C4-2B (cell line): ENCODE measurements around the gene SERPINB1.

Source experiments
- H3K27ac ChIP-seq: fragments of 450-650 bp; 2 replicates; pipeline ENCODE4 v1.5.1; 2017
- ZFX ChIP-seq: fragments of 450-650 bp; IDR thresholded peaks from 2 replicates; pipeline ENCODE4 v1.6.1; 2017
- TF ChIP-seq, protein P1 (sequence below): fragments of 450-650 bp; conservative IDR thresholded peaks from 2 replicates; pipeline ENCODE4 v1.5.1; 2017; ENCODE audit warnings: mild to moderate bottlenecking

Gene SERPINB1

DNA sequence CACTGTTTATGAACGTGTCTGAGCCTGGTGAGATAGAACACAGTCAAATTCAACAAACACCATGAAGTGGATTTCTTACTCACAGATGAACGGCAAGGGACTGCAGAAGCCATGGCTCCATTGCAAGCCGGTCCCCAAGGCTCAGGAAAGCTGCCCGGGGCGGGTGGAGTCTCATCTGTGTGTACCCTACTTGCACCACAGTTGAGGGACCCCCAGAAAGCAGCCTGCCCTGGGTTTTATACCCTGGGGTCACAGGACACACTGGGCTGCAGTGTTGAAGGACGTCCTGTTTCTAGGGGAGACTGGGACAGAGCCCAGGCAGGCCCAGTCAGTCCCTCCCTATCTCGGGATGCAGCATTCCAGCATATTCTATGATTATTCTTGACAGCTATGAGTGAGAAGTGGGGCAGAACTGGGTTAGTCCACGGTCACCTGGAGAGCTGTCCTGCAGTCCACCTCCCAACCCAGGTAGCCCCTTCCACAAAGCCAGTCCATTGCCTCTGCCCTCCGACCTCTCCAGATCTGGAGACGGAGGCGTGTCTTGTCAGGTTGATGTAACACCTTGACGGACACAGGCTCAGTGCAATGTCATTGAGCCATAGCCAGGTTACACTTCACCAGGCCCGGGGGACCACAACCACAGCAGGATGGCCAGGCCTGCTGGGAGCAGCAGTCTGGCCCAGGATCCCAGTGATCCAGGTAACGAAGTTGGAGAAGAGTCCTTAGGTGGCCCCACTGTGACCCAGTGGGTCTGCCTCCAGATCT lies 40.9 kb downstream of the SERPINB1 start:
- TF ChIP-seq ZFX, result no peak
- TF ChIP-seq, protein P1, sequence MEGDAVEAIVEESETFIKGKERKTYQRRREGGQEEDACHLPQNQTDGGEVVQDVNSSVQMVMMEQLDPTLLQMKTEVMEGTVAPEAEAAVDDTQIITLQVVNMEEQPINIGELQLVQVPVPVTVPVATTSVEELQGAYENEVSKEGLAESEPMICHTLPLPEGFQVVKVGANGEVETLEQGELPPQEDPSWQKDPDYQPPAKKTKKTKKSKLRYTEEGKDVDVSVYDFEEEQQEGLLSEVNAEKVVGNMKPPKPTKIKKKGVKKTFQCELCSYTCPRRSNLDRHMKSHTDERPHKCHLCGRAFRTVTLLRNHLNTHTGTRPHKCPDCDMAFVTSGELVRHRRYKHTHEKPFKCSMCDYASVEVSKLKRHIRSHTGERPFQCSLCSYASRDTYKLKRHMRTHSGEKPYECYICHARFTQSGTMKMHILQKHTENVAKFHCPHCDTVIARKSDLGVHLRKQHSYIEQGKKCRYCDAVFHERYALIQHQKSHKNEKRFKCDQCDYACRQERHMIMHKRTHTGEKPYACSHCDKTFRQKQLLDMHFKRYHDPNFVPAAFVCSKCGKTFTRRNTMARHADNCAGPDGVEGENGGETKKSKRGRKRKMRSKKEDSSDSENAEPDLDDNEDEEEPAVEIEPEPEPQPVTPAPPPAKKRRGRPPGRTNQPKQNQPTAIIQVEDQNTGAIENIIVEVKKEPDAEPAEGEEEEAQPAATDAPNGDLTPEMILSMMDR, result no peak
- H3K27ac ChIP-seq, result no peak overlapping the region

DNA sequence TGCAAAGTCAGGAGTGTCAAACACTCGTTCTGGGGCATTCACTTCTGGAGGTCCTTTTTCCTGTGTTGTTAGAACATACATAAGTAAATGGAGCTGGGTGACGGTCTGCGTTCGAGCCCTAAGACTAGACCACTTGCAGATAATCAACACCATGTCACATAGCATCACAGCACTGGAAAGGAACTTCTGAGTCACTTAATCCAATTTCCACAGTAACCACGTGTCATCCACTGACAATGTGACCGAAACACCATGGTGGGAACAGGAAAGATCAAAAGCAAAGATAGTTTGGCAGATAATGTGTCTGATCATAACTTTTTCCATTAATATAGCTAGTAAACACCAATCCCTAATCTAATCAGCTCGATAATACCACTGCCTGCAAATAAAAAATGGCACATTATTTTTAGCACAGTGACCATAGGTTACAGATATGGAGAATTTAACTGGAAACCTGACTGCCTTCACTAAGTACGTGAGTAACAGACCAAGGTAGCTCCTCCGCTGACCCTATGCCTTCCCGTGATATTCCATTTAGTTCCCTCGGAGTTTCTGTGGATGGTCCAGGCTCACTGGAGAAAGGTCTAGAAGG lies 41.6 kb downstream of the SERPINB1 start:
- H3K27ac ChIP-seq, result no peak overlapping the region

DNA sequence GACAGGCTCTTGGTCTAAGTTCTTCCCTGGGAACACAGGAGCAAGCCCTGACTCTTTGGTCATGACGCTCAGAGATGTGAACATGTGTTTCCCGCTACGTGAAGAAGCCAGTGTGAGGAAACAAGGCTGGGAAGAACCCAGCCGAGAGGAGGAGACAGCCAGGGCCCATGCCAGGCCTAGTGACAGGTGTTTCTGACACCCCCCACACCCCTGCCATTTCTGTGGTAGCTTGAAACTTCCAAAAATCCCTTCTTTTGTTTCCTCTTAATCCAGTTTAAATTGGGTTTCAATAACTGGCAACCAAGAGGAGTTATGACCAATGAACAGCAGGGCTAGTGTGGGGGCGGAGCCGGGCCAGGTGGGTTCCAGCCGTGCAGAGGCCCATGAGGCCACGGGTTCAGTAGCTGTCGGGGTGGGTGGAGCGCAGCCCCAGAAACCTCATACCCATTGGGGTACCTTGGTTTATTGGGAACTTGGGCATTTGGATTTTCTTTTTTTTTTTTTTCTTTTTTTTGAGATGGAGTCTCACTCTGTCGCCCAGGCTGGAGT lies 43.0 kb downstream of the SERPINB1 start:
- no peak overlapping the region for H3K27ac ChIP-seq
- no peak for TF ChIP-seq ZFX
- TF ChIP-seq, protein P1, result no peak

More for the DNA sequence above, 41.6 kb downstream of the SERPINB1 start:
- TF ChIP-seq, protein P1, result no peak
- no peak for TF ChIP-seq ZFX

DNA sequence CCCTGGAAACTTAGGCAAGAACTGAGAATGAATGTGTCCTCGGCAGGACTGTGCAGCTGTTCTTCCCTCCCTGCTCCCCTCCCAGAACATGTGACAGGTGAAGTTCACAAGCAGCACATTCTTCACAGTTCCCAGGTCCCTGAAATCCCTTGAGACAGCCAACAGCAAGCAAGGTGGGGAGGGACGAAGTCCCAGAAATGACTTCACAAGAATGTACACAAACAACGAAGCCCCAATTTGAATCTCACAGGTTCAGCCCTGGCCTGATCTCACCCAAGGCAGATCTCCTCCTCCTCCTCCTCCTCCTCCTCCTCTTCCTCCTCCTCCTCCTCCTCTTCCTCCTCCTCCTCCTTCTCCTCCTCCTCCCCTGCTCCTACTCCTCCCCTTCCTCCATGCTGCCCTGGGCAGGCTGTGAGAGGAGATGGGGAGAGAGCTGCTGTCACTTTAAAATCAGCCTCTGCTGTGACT lies 44.1 kb downstream of the SERPINB1 start:
- no peak overlapping the region for H3K27ac ChIP-seq
- no peak for TF ChIP-seq ZFX
- TF ChIP-seq, protein P1, result no peak

DNA sequence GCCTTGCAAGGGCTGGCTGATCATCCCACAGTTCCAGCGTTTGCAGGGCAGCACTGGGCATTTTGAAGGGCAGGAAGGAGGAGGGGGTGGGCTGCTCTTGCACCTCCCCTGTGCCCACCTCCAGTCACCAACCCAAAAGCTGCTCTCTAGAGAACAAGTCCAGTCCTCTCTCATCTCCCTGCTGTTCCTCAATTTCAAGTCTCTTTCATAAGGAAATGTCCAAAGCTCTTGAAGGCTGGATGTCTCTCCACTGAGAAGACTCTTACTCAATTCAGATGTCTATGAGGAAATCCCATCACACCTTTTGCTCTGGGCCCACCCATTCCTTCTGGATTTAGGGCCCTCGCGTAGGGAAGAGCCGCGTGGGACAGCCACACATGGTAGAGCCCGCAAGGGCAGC lies 44.8 kb downstream of the SERPINB1 start:
- TF ChIP-seq, protein P1, result no peak
- no peak for TF ChIP-seq ZFX
- no peak overlapping the region for H3K27ac ChIP-seq

DNA sequence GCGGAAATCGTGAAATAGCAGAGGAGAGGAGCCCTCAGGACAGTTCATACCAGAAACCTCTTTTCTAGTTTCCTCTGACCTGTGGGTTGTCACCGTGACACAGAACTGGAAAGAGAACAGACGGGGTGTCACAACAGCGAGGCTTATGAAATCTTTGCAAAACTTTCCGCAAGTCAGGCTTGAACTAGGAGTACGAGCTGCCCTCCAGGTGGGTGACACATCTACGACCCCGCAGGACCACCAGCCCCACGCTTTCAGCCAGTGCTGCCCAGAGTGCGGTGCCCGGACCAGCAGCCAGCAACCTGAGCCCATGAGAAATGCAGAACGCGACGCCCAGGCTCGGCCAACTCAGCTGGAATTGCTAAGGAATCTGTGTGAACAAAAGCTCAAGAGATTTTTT lies 45.7 kb downstream of the SERPINB1 start:
- TF ChIP-seq, protein P1, result no peak
- no peak for TF ChIP-seq ZFX
- no peak overlapping the region for H3K27ac ChIP-seq

DNA sequence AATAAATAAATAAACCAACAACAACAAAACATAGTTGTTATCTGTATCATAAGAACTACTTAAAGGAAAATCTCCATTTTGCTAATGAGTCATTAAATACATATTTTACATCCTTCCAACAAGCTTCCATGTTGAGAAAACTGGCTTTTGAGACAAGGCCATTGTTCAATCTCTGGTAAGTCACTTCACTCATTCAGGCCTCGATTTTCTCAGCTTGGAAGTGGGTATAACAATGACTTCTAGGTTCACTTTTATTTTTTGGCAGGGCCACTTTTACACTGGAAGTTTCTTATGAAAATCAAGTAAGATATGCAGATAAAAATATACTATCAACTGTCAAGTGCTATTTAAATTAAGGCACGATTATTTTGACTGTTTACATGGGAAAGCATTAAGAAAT lies 46.5 kb downstream of the SERPINB1 start:
- H3K27ac ChIP-seq, result no peak overlapping the region
- TF ChIP-seq ZFX, result no peak
- TF ChIP-seq, protein P1, result no peak
